CD14-positive monocyte (primary cell): ENCODE measurements around the gene CDC7. TPM values are rescaled to one million over a fixed set of nuclear protein-coding genes. Genes with fewer than 3 reads are reported as not detected.
A peak's percentile ranks its signal among the peaks of the same experiment; 100 is the strongest.
"Not testable (repeated sequence)": the region's sequence is repeated elsewhere in the genome, so short reads cannot be mapped to it uniquely, and the experiment has no call there.

Experiments used
- DNase-seq, 3 donors: peaks; one replicate each; pipeline ENCODE4 v3.0.0-alpha.2; 2011 to 2022
- H2AFZ ChIP-seq: 2 replicates; pipeline ENCODE4 v1.6.0; 2012; ENCODE audit warnings: mild to moderate bottlenecking, low read depth, low read length, inconsistent platforms; ENCODE audit not compliant: insufficient read depth, poor library complexity, severe bottlenecking
- H3K27ac ChIP-seq, 2 donors: 1 replicate in 1 of 2; 2 replicates in 1 of 2; pipeline ENCODE4 v1.5.1; 2012 to 2013; ENCODE audit warnings: low read length in 2 of 2, control low read depth in 1 of 2, inconsistent platforms in 1 of 2, low read depth in 1 of 2, mild to moderate bottlenecking in 1 of 2
- H3K27me3 ChIP-seq, 2 donors: one replicate each; pipeline versions ENCODE4 v1.6.0 to v1.6.1; 2011 to 2013; ENCODE audit warnings: low read length in 2 of 2; ENCODE audit not compliant: control insufficient read depth in 2 of 2, insufficient read depth in 2 of 2
- H3K36me3 ChIP-seq, 2 donors: replicated peaks in 1 of 2; 1 replicate in 1 of 2; 2 replicates in 1 of 2; pipeline versions ENCODE4 v1.5.1 to v1.6.1; 2012 to 2013; ENCODE audit warnings: low read length in 2 of 2, control low read depth in 1 of 2, inconsistent platforms in 1 of 2, mild to moderate bottlenecking in 1 of 2; ENCODE audit not compliant: insufficient read depth in 2 of 2, control insufficient read depth in 1 of 2
- H3K4me1 ChIP-seq, 2 donors: 1 replicate in 1 of 2; 2 replicates in 1 of 2; pipeline versions ENCODE4 v1.5.1 to v1.6.1; 2012 to 2013; ENCODE audit warnings: low read length in 2 of 2, control low read depth in 1 of 2, inconsistent platforms in 1 of 2, mild to moderate bottlenecking in 1 of 2, moderate library complexity in 1 of 2; ENCODE audit not compliant: insufficient read depth in 2 of 2, control insufficient read depth in 1 of 2
- H3K4me2 ChIP-seq: replicated peaks from 2 replicates; pipeline ENCODE3; 2012; ENCODE audit warnings: low read length, moderate library complexity, mild to moderate bottlenecking; ENCODE audit not compliant: poor library complexity, severe bottlenecking; ENCODE audit errors: extremely low read depth
- H3K4me3 ChIP-seq, 3 experiments: fragments of 200-600 bp in 1 of 3; sonication (generic) in 1 of 3; replicated peaks in 1 of 3; 1 replicate in 2 of 3; 2 replicates in 1 of 3; pipeline ENCODE4 v1.5.1; 2011 to 2013; ENCODE audit warnings: low read length in 3 of 3, mild to moderate bottlenecking in 3 of 3, control low read depth in 2 of 3, low read depth in 2 of 3, inconsistent platforms in 1 of 3, moderate library complexity in 1 of 3
- H3K79me2 ChIP-seq: 2 replicates; pipeline ENCODE4 v1.6.0; 2012; ENCODE audit warnings: mild to moderate bottlenecking, control low read depth, inconsistent platforms, low read length, moderate library complexity; ENCODE audit not compliant: insufficient read depth
- H3K9ac ChIP-seq: 2 replicates; pipeline ENCODE4 v1.6.0; 2017; ENCODE audit warnings: low read length, mild to moderate bottlenecking; ENCODE audit not compliant: insufficient read depth, poor library complexity, severe bottlenecking
- H3K9me3 ChIP-seq, 2 donors: replicated peaks in 1 of 2; 1 replicate in 1 of 2; 2 replicates in 1 of 2; pipeline versions ENCODE4 v1.5.1 to v1.6.1; 2012 to 2013; ENCODE audit warnings: low read length in 2 of 2, control low read depth in 1 of 2; ENCODE audit not compliant: control insufficient read depth in 1 of 2, insufficient read depth in 1 of 2
- H4K20me1 ChIP-seq: 2 replicates; pipeline ENCODE4 v1.6.0; 2012; ENCODE audit warnings: mild to moderate bottlenecking, low read length, control low read depth, moderate library complexity; ENCODE audit not compliant: insufficient read depth
- H3K27ac Mint-ChIP-seq, 7 donors: one replicate each; pipeline ENCODE4 v1.8.0; 2020; ENCODE audit warnings: mild to moderate bottlenecking in 7 of 7, mixed read lengths in 7 of 7, moderate library complexity in 6 of 7, inconsistent platforms in 2 of 7
- H3K27me3 Mint-ChIP-seq, 3 donors: one replicate each; pipeline ENCODE4 v1.8.0; 2021 to 2022; ENCODE audit warnings: low read depth in 3 of 3, mild to moderate bottlenecking in 3 of 3, mixed read lengths in 3 of 3, moderate library complexity in 3 of 3, inconsistent platforms in 1 of 3
- H3K36me3 Mint-ChIP-seq, 2 donors: one replicate each; pipeline ENCODE4 v1.8.0; 2020; ENCODE audit warnings: mixed read lengths in 2 of 2, inconsistent platforms in 1 of 2, mild to moderate bottlenecking in 1 of 2
- H3K4me1 Mint-ChIP-seq: one replicate; pipeline ENCODE4 v1.8.0; 2020; ENCODE audit warnings: mild to moderate bottlenecking, mixed read lengths
- H3K4me3 Mint-ChIP-seq, 2 donors: one replicate each; pipeline ENCODE4 v1.8.0; 2020; ENCODE audit warnings: mild to moderate bottlenecking in 2 of 2, mixed read lengths in 2 of 2, moderate library complexity in 1 of 2
- H3K9me3 Mint-ChIP-seq, 7 donors: one replicate each; pipeline ENCODE4 v1.8.0; 2020 to 2022; ENCODE audit warnings: mixed read lengths in 7 of 7, mild to moderate bottlenecking in 6 of 7, moderate library complexity in 6 of 7, inconsistent platforms in 2 of 7
- CTCF ChIP-seq: fragments of 200-600 bp; IDR thresholded peaks from one replicate; pipeline ENCODE4 v1.8.0; 2022; ENCODE audit warnings: antibody characterized with exemption, mild to moderate bottlenecking
- WGBS: methylation state at CpG from one replicate; pipeline ENCODE4 v1.1.5; 2013; ENCODE audit warnings: missing lambda C conversion rate; ENCODE audit not compliant: insufficient coverage; 5-methylcytosine and 5-hydroxymethylcytosine counted together
- intact Hi-C, 2 donors: fragments of 100-400 bp; cut with micrococcal nuclease; formaldehyde crosslinking; loops; one replicate each; pipeline versions ENCODE4 v1.15.0 to v1.15.1; 2023
- polyA plus RNA-seq, 3 donors: library from polyadenylated mRNA; depleted of rRNA in 1 of 3; unstranded in 2 of 3; stranded (reverse) in 1 of 3; fragments of 300-500 nt in 2 of 3; fragments of >200 nt in 1 of 3; fragmentation: Illumina TruSeq in 2 of 3; gene quantifications; 1 replicate in 2 of 3; 2 replicates in 1 of 3; pipeline ENCODE4 v1.2.3, GENCODE V29; 2012 to 2021

CDC7 gene
- polyA plus RNA-seq, 3 donors, result 1.5 to 2.3 (median 1.5) TPM

- H3K4me2 ChIP-seq, result not testable (repeated sequence)
Observed at GRCh38 chr1:91519167-91519566, 18.5 kb downstream of the CDC7 start.

GRCh38 chr1:91520942-91521507 lies 20.4 kb downstream of the CDC7 start:
- Histone ChIP-seq H2AFZ (no peak overlapping the region), H3K27me3 (no peaks in the 10 kb centered on the region), H3K4me3 (no peak overlapping the region), H3K9ac (no peak overlapping the region), H3K4me2 (no peak overlapping the region), H4K20me1 (no peaks in the 10 kb centered on the region), H3K9me3 (no peaks in the 10 kb centered on the region), H3K36me3 (peaks cover 4 to 33% of the 10 kb centered on the region in 2 donors), H3K27ac (no peak overlapping the region), H3K79me2 (no peaks in the 10 kb centered on the region), H3K4me1 (no peaks in the 10 kb centered on the region)
- Mint-ChIP-seq H3K36me3 (peaks cover 24 to 43% of the 10 kb centered on the region in 2 donors), H3K4me3 (no peak overlapping the region), H3K27me3 (no peaks in the 10 kb centered on the region), H3K4me1 (no peaks in the 10 kb centered on the region), H3K9me3 (peaks cover 0 to 2% (median 0%) of the 10 kb centered on the region in 7 donors), H3K27ac (peak overlapping the region in 1 of 7 donors; percentile 10)
- intact Hi-C loops, result no loop called here
- DNase-seq, result no peak
- no peak for TF ChIP-seq CTCF
- WGBS, result no CpG with 5 or more reads among the region's 2 CpGs

More at GRCh38 chr1:91519167-91519566, 18.5 kb downstream of the CDC7 start:
- H3K4me1 ChIP-seq, H3K27me3 ChIP-seq, H3K4me3 Mint-ChIP-seq, DNase-seq, H3K79me2 ChIP-seq, H4K20me1 ChIP-seq, H3K4me1 Mint-ChIP-seq, intact Hi-C loops, H3K27ac ChIP-seq, H2AFZ ChIP-seq, H3K9me3 Mint-ChIP-seq, H3K9me3 ChIP-seq, H3K27me3 Mint-ChIP-seq, H3K9ac ChIP-seq, H3K4me3 ChIP-seq: not testable (repeated sequence)
- peaks cover 13 to 40% of the 10 kb centered on the region in 2 donors for H3K36me3 ChIP-seq
- peak overlapping the region in 1 of 7 donors; percentile 36 for H3K27ac Mint-ChIP-seq
- no CpG with 5 or more reads among the region's 2 CpGs for WGBS
- H3K36me3 Mint-ChIP-seq, result peaks cover 34 to 56% of the 10 kb centered on the region in 2 donors
